GM13976 (cell line): ENCODE results near the gene CCDC192.
A peak's percentile ranks its signal among the peaks of the same experiment; 100 is the strongest.

ENCODE experiments used
- DNase-seq: peaks from one replicate; pipeline ENCODE4 v3.0.0; 2012; ENCODE audit warnings: low spot score
- in situ Hi-C: fragments of 300-500 bp; cut with MboI; formaldehyde crosslinking; loops from one replicate; pipeline ENCODE4 v1.12.0; 2022; ENCODE audit warnings: low sequenced_read_pairs, mixed read lengths, inconsistent platforms; ENCODE audit not compliant: unreplicated experiment
- TF ChIP-seq, protein P1 (sequence below): IDR thresholded peaks from 2 replicates; pipeline ENCODE4 v1.5.1; 2012; ENCODE audit warnings: borderline replicate concordance, mild to moderate bottlenecking; ENCODE audit not compliant: insufficient read depth; ENCODE audit errors: extremely low read depth, missing control alignments, control extremely low read depth

Gene CCDC192

GRCh38 chr5:127963931-127964330, 260.7 kb downstream of the CCDC192 start:
- DNase-seq: no peak
- in situ Hi-C loops: no loop called here
- TF ChIP-seq, protein P1, sequence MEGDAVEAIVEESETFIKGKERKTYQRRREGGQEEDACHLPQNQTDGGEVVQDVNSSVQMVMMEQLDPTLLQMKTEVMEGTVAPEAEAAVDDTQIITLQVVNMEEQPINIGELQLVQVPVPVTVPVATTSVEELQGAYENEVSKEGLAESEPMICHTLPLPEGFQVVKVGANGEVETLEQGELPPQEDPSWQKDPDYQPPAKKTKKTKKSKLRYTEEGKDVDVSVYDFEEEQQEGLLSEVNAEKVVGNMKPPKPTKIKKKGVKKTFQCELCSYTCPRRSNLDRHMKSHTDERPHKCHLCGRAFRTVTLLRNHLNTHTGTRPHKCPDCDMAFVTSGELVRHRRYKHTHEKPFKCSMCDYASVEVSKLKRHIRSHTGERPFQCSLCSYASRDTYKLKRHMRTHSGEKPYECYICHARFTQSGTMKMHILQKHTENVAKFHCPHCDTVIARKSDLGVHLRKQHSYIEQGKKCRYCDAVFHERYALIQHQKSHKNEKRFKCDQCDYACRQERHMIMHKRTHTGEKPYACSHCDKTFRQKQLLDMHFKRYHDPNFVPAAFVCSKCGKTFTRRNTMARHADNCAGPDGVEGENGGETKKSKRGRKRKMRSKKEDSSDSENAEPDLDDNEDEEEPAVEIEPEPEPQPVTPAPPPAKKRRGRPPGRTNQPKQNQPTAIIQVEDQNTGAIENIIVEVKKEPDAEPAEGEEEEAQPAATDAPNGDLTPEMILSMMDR: no peak

- TF ChIP-seq, protein P1: no peak
- DNase-seq: no peak
- in situ Hi-C loops: no loop called here
Measured at GRCh38 chr5:127967323-127967982, 264.3 kb downstream of the CCDC192 start.

DNA sequence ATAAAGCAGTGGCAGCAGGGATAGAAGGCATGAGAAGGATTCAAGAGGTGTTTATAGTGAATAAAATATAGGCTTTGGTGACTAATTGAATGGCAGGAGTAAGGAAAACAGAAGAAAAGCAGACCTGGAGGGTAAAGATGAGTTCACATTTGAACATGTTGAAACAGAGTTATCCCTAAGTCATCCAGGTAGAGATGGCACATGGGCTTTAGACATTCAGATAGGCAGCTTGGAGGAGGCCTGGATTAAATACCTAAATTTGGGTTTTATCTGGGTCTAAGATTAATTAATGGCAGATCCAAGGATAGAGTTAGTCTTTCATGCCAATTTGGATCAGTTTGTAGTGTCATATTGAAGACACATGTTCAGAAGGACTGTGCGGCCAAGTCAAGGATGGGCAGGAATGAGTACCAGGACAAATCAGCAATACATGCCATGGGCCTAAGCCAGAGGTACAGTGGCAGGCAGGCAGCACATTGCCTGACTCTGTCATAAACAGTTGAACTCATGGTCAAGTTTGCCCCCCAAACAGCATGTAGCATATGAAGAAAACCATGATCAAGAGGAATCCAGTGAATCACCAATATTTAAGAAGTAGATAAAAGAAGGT, 264.9 kb downstream of the CCDC192 start:
- no peak for DNase-seq
- in situ Hi-C loops: no loop called here
- TF ChIP-seq, protein P1: no peak

DNA sequence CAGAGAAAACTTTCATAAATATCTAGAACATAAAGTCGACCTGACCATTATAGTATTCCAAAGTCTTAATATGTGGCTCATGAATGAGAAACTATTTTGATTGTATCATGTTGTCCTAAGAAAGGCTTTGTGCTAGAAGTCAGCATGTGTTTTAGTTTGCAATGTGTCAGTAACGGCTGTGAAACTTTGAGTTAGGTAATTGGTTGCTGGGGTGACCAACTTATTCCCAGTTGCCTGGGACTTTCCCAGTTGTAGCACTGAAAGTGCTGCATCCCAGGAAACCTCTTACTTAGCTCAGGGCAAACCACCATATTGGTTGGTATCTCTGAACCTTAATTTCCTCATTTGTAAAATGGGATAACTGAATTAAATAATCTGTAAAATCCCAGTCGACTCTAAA, 265.8 kb downstream of the CCDC192 start:
- in situ Hi-C loops: no loop called here
- no peak for DNase-seq
- TF ChIP-seq, protein P1: no peak

- DNase-seq: peak; percentile 9
- in situ Hi-C loops: no loop called here
- TF ChIP-seq, protein P1: no peak
Measured at GRCh38 chr5:127969651-127970050, 266.5 kb downstream of the CCDC192 start.

GRCh38 chr5:127970081-127970480, 266.9 kb downstream of the CCDC192 start:
- DNase-seq: no peak
- in situ Hi-C loops: no loop called here
- TF ChIP-seq, protein P1: no peak
